ENCODE data around the gene COPB1. TPM values are rescaled to one million over a fixed set of nuclear protein-coding genes. Genes with fewer than 3 reads are reported as not detected.

Gene COPB1
- total RNA-seq, 2 experiments from 2014 or later, result 93.1 to 95.9 TPM

GRCh38 chr11:14443638-14444037 lies 56.0 kb downstream of the COPB1 start:
- Histone ChIP-seq H3K36me3 (ENCODE audit: insufficient read depth, low read length) (no peaks in the 10 kb centered on the region), H3K4me1 (ENCODE audit: insufficient read depth, low read length) (peaks cover 12% of the 10 kb centered on the region), H3K27me3 (ENCODE audit: control insufficient read depth in 1 of 2, insufficient read depth in 2 of 2, low read length in 2 of 2) (no peaks in the 10 kb centered on the region), H3K9me3 (ENCODE audit: control insufficient read depth in 1 of 2, insufficient read depth in 1 of 2, low read length in 2 of 2) (no peaks in the 10 kb centered on the region), H3K4me3 (ENCODE audit: low read length) (no peak overlapping the region), H3K27ac (ENCODE audit: low read depth in 1 of 2, low read length in 2 of 2) (no peak overlapping the region)
- Mint-ChIP-seq H3K4me3 (no peak overlapping the region), H3K4me1 (ENCODE audit: low read depth) (peaks cover 18% of the 10 kb centered on the region), H3K36me3 (ENCODE audit: low read depth) (peaks cover 7% of the 10 kb centered on the region), H3K9me3 (no peaks in the 10 kb centered on the region), H3K27me3 (no peaks in the 10 kb centered on the region), H3K27ac (no peak overlapping the region)
- CTCF ChIA-PET, result interaction anchor here (0.6 kb wide), 1 partner anchor 12 kb away, joined by 4 read pairs; no protein-coding TSS in a partner anchor
- ATAC-seq (ENCODE audit: poor library complexity) (no peak), DNase-seq (no peak)
- POLR2A ChIA-PET, result no interaction called here
- no peak for TF ChIP-seq CTCF (IDR thresholded peaks at IDR 0.05)
- intact Hi-C loops (cut with DNase I, micrococcal nuclease), result no loop called here

DNA sequence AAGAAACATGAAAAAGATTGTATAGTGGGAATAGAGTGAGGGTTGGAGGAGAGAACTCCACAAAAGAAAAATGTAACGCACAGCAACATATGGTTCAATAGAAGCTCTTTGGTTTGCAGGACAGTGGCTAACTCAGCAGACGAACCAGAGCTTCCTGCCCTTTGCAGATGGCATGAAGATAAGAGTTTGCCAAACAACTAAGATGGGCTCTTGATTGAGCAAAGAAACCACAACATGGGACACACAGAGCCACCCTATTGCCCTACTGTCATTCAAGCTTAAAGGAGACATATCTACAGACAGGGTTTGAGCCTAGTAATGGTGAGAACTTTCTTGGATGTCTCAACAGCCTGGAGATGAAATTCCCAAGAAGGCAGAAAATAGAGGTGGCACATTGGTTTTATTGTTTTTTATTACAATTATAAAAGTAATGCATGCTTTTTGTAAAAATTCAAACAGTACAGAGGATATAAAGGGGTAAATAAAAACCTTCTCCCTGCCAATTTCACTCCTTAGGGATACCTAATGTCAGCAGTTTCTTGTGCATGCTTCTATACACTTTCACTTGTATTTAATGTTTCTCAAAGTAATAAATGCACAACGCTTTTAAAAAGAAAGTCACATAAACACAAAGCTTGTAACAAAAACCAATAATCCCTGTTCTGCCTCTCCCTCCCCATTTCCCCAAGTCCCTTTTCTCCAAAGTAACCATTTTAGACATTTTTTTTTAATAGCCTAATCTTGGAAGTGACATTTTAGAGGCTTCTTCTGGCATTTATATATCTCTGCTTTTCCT lies 63.7 kb downstream of the COPB1 start:
- POLR2A ChIA-PET, result no interaction called here
- peaks cover 30% of the 10 kb centered on the region for H3K4me1 Mint-ChIP-seq (ENCODE audit: low read depth)
- no peak overlapping the region for H3K27ac ChIP-seq (ENCODE audit: low read depth in 1 of 2, low read length in 2 of 2)
- no peak overlapping the region for H3K4me3 Mint-ChIP-seq
- no peak for TF ChIP-seq CTCF (IDR thresholded peaks at IDR 0.05)
- H3K9me3 ChIP-seq (ENCODE audit: control insufficient read depth in 1 of 2, insufficient read depth in 1 of 2, low read length in 2 of 2), result no peaks in the 10 kb centered on the region
- DNase-seq (peak in 3 of 14 experiments; percentile 9 to 42 (median 25)), ATAC-seq (ENCODE audit: poor library complexity) (no peak)
- peaks cover 18% of the 10 kb centered on the region for H3K4me1 ChIP-seq (ENCODE audit: insufficient read depth, low read length)
- CTCF ChIA-PET, result interaction anchor here (0.8 kb wide), 1 partner anchor 9 kb away, joined by 3 read pairs; no protein-coding TSS in a partner anchor
- H3K36me3 ChIP-seq (ENCODE audit: insufficient read depth, low read length), result no peaks in the 10 kb centered on the region
- H3K27me3 Mint-ChIP-seq, result no peaks in the 10 kb centered on the region
- H3K27me3 ChIP-seq (ENCODE audit: control insufficient read depth in 1 of 2, insufficient read depth in 2 of 2, low read length in 2 of 2), result no peaks in the 10 kb centered on the region
- no peak overlapping the region for H3K27ac Mint-ChIP-seq
- peaks cover 13% of the 10 kb centered on the region for H3K36me3 Mint-ChIP-seq (ENCODE audit: low read depth)
- no peak overlapping the region for H3K4me3 ChIP-seq (ENCODE audit: low read length)
- no peaks in the 10 kb centered on the region for H3K9me3 Mint-ChIP-seq
- intact Hi-C loops (cut with DNase I, micrococcal nuclease), result no loop called here

DNA sequence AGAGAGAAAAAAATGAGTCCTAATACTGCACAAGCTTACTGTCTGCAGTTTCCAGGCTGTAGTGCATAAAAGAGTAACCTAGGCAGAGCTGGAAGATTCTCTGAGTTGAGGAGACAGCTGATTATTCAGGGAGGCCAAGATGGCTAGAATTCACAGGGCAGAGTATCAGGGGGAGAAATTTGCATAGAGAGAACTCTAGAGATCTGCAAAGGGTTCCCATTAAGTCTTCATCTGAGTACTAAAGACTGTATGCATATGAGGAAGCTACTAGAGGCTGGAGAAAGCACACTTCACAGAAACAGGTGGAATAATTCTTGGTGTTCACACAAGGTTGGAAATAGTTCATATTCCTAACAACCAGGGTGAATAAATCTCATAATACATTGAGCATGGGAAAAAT lies 74.0 kb downstream of the COPB1 start:
- H3K9me3 Mint-ChIP-seq, result no peaks in the 10 kb centered on the region
- H3K4me3 ChIP-seq (ENCODE audit: low read length), result no peak overlapping the region
- no peaks in the 10 kb centered on the region for H3K4me1 ChIP-seq (ENCODE audit: insufficient read depth, low read length)
- TF ChIP-seq CTCF (IDR thresholded peaks at IDR 0.05), result no peak
- POLR2A ChIA-PET, result no interaction called here
- ATAC-seq (ENCODE audit: poor library complexity) (no peak), DNase-seq (no peak)
- no peaks in the 10 kb centered on the region for H3K36me3 ChIP-seq (ENCODE audit: insufficient read depth, low read length)
- no peak overlapping the region for H3K27ac ChIP-seq (ENCODE audit: low read depth in 1 of 2, low read length in 2 of 2)
- CTCF ChIA-PET, result no interaction called here
- no peak overlapping the region for H3K27ac Mint-ChIP-seq
- intact Hi-C loops (cut with DNase I, micrococcal nuclease), result no loop called here
- no peaks in the 10 kb centered on the region for H3K4me1 Mint-ChIP-seq (ENCODE audit: low read depth)
- H3K9me3 ChIP-seq (ENCODE audit: control insufficient read depth in 1 of 2, insufficient read depth in 1 of 2, low read length in 2 of 2), result no peaks in the 10 kb centered on the region
- peaks cover 7% of the 10 kb centered on the region for H3K36me3 Mint-ChIP-seq (ENCODE audit: low read depth)
- no peaks in the 10 kb centered on the region for H3K27me3 ChIP-seq (ENCODE audit: control insufficient read depth in 1 of 2, insufficient read depth in 2 of 2, low read length in 2 of 2)
- no peak overlapping the region for H3K4me3 Mint-ChIP-seq
- H3K27me3 Mint-ChIP-seq, result no peaks in the 10 kb centered on the region
